MM.1S (cell line): ENCODE results near the gene UBL3.

ENCODE experiments used
- DNase-seq: peaks from one replicate; pipeline ENCODE4 v3.0.0-alpha.2; 2015
- H2AFZ ChIP-seq: fragments of 300-600 bp; sonication (generic); 2 replicates; pipeline ENCODE4 v1.6.0; 2016; ENCODE audit warnings: antibody characterized with exemption, low read length
- H3F3A ChIP-seq: fragments of 300-600 bp; sonication (generic); 2 replicates; pipeline ENCODE4 v1.6.1; 2016; ENCODE audit warnings: mild to moderate bottlenecking, antibody characterized with exemption, low read length, moderate library complexity, mixed read lengths; ENCODE audit not compliant: insufficient read depth
- H3K27ac ChIP-seq: fragments of 300-600 bp; sonication (generic); 2 replicates; pipeline ENCODE4 v1.5.1; 2016; ENCODE audit warnings: mild to moderate bottlenecking, low read length
- H3K27me3 ChIP-seq: fragments of 300-600 bp; sonication (generic); replicated peaks from 2 replicates; pipeline ENCODE4 v1.6.0; 2016; ENCODE audit warnings: low read length; ENCODE audit not compliant: insufficient read depth
- H3K36me3 ChIP-seq: fragments of 300-600 bp; sonication (generic); replicated peaks from 2 replicates; pipeline ENCODE4 v1.6.1; 2016; ENCODE audit warnings: mild to moderate bottlenecking, low read length, mixed read lengths; ENCODE audit not compliant: insufficient read depth
- H3K4me1 ChIP-seq: fragments of 300-600 bp; sonication (generic); 2 replicates; pipeline ENCODE4 v1.6.1; 2016; ENCODE audit warnings: low read length, mixed read lengths
- H3K4me2 ChIP-seq: fragments of 300-600 bp; sonication (generic); 2 replicates; pipeline ENCODE4 v1.6.0; 2016; ENCODE audit warnings: low read depth, low read length
- H3K4me3 ChIP-seq: fragments of 300-600 bp; sonication (generic); 2 replicates; pipeline ENCODE4 v1.5.1; 2016; ENCODE audit warnings: low read length, mixed read lengths
- H3K79me2 ChIP-seq: fragments of 300-600 bp; sonication (generic); 2 replicates; pipeline ENCODE4 v1.6.1; 2016; ENCODE audit warnings: mixed run types, low read length, mixed read lengths
- H3K9ac ChIP-seq: fragments of 300-600 bp; sonication (generic); 2 replicates; pipeline ENCODE4 v1.6.1; 2016; ENCODE audit warnings: low read length, mixed read lengths
- H3K9me2 ChIP-seq: fragments of 300-600 bp; sonication (generic); replicated peaks from 2 replicates; pipeline ENCODE4 v1.6.1; 2016; ENCODE audit warnings: mild to moderate bottlenecking, low read length, mixed read lengths; ENCODE audit not compliant: insufficient read depth
- H3K9me3 ChIP-seq: fragments of 300-600 bp; sonication (generic); replicated peaks from 2 replicates; pipeline ENCODE4 v1.6.1; 2016; ENCODE audit warnings: mild to moderate bottlenecking, low read length, mixed read lengths; ENCODE audit not compliant: insufficient read depth
- H4K20me1 ChIP-seq: fragments of 300-600 bp; sonication (generic); 2 replicates; pipeline ENCODE4 v1.6.1; 2016; ENCODE audit warnings: mild to moderate bottlenecking, low read length, moderate library complexity, mixed read lengths; ENCODE audit not compliant: insufficient read depth
- EZH2 ChIP-seq: fragments of 300-600 bp; sonication (generic); optimal IDR thresholded peaks from 2 replicates; pipeline ENCODE3; 2017; ENCODE audit warnings: low read depth, mild to moderate bottlenecking, antibody characterized with exemption, low read length, mixed read lengths
- EZH2phosphoT487 ChIP-seq: fragments of 300-600 bp; sonication (generic); IDR thresholded peaks from 2 replicates; pipeline ENCODE4 v1.6.1; 2018; ENCODE audit warnings: antibody characterized with exemption, low read length
- TF ChIP-seq, protein P1 (sequence below): fragments of 300-600 bp; sonication (generic); IDR thresholded peaks from 2 replicates; pipeline ENCODE4 v1.5.1; 2016; ENCODE audit warnings: antibody characterized with exemption, low read length, mixed read lengths

UBL3 gene

GRCh38 chr13:29740961-29741360, 109.5 kb downstream of the UBL3 start:
- H3K4me3 ChIP-seq = no peak overlapping the region
- H3K36me3 ChIP-seq = no peaks in the 10 kb centered on the region
- no peaks in the 10 kb centered on the region for H3K79me2 ChIP-seq
- DNase-seq = no peak
- H3K27me3 ChIP-seq = no peaks in the 10 kb centered on the region
- H3K9me2 ChIP-seq = no peaks in the 10 kb centered on the region
- H3K9ac ChIP-seq = no peak overlapping the region
- H4K20me1 ChIP-seq = no peaks in the 10 kb centered on the region
- H3F3A ChIP-seq = no peaks in the 10 kb centered on the region
- H3K4me2 ChIP-seq = no peak overlapping the region
- H3K27ac ChIP-seq = no peak overlapping the region
- H3K9me3 ChIP-seq = no peaks in the 10 kb centered on the region
- TF ChIP-seq, protein P1, sequence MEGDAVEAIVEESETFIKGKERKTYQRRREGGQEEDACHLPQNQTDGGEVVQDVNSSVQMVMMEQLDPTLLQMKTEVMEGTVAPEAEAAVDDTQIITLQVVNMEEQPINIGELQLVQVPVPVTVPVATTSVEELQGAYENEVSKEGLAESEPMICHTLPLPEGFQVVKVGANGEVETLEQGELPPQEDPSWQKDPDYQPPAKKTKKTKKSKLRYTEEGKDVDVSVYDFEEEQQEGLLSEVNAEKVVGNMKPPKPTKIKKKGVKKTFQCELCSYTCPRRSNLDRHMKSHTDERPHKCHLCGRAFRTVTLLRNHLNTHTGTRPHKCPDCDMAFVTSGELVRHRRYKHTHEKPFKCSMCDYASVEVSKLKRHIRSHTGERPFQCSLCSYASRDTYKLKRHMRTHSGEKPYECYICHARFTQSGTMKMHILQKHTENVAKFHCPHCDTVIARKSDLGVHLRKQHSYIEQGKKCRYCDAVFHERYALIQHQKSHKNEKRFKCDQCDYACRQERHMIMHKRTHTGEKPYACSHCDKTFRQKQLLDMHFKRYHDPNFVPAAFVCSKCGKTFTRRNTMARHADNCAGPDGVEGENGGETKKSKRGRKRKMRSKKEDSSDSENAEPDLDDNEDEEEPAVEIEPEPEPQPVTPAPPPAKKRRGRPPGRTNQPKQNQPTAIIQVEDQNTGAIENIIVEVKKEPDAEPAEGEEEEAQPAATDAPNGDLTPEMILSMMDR = no peak
- TF ChIP-seq EZH2 = no peak
- no peak for TF ChIP-seq EZH2phosphoT487
- H2AFZ ChIP-seq = no peak overlapping the region
- H3K4me1 ChIP-seq = no peaks in the 10 kb centered on the region

DNA sequence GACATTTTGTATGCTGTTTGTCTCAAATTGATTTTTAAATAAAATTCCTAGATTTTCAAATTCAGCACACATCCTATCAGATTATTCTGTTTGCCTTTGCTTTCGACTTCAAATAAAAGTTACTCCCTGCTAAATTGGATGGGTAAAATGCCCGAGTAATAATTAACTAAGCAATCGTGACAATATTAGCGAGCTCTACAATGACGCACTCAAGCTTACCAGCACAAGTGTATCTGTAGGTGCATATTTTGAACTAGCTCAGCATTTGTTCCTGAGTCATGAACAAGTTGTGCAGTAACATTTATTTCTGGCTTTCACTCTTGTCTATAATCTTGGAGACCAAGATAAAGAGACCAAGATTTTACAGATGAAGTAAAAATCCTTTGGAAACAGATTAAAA, 113.4 kb downstream of the UBL3 start:
- Histone ChIP-seq H4K20me1 (no peaks in the 10 kb centered on the region), H2AFZ (no peak overlapping the region), H3K27me3 (no peaks in the 10 kb centered on the region), H3F3A (no peaks in the 10 kb centered on the region), H3K9me3 (no peaks in the 10 kb centered on the region), H3K9me2 (no peaks in the 10 kb centered on the region), H3K4me2 (no peak overlapping the region), H3K9ac (no peak overlapping the region), H3K4me1 (no peaks in the 10 kb centered on the region), H3K36me3 (no peaks in the 10 kb centered on the region), H3K79me2 (no peaks in the 10 kb centered on the region), H3K4me3 (no peak overlapping the region), H3K27ac (no peak overlapping the region)
- TF ChIP-seq EZH2 (no peak), EZH2phosphoT487 (no peak)
- TF ChIP-seq, protein P1 = no peak
- DNase-seq = no peak

- H4K20me1 ChIP-seq = no peaks in the 10 kb centered on the region
- no peak overlapping the region for H3K27ac ChIP-seq
- DNase-seq = no peak
- no peaks in the 10 kb centered on the region for H3K27me3 ChIP-seq
- no peak overlapping the region for H3K9ac ChIP-seq
- no peak overlapping the region for H2AFZ ChIP-seq
- no peaks in the 10 kb centered on the region for H3K9me3 ChIP-seq
- H3K79me2 ChIP-seq = no peaks in the 10 kb centered on the region
- H3K9me2 ChIP-seq = no peaks in the 10 kb centered on the region
- H3K4me2 ChIP-seq = no peak overlapping the region
- no peaks in the 10 kb centered on the region for H3K36me3 ChIP-seq
- no peaks in the 10 kb centered on the region for H3F3A ChIP-seq
- no peaks in the 10 kb centered on the region for H3K4me1 ChIP-seq
- no peak overlapping the region for H3K4me3 ChIP-seq
- TF ChIP-seq EZH2 (no peak), EZH2phosphoT487 (no peak)
- TF ChIP-seq, protein P1 = no peak
Observed at GRCh38 chr13:29733147-29733611, 117.2 kb downstream of the UBL3 start.
